ENCODE results near the gene AGPAT4. TPM values are rescaled to one million over a fixed set of nuclear protein-coding genes. Genes with fewer than 3 reads are reported as not detected.
"Not testable (repeated sequence)": the region's sequence is repeated elsewhere in the genome, so short reads cannot be mapped to it uniquely, and the experiment has no call there.

Gene AGPAT4
- total RNA-seq, 2 experiments from 2014 or later = 0.95 to 1.3 TPM

DNA sequence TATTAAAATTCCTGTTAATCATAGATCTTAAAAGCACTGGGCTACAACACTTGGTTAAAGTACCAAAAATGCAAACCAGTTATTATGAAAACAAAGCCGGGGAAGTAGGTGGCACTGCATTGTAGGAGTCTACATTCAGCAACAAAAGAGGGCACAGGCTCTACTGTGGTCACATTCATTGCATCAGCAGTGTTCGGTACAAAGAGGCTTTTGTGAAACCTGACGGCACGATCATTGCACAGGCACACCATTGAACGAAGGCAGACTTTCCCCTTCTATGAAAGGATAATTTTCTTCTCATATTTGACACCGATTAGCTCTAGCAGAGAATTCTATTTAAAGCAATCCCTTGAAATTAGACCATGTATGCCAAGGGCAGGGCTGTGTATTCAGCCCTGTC is 44.6 kb upstream of the AGPAT4 start:
- no TSS peak for BruUV-seq (replicated peaks)
- Histone ChIP-seq H3K4me3 (ENCODE audit: low read depth, low read length, poor library complexity, severe bottlenecking) (no peak overlapping the region), H3K4me1 (ENCODE audit: insufficient read depth, low read length, poor library complexity, severe bottlenecking) (no peaks in the 10 kb centered on the region), H3K79me2 (ENCODE audit: insufficient read depth, low read depth, low read length) (no peaks in the 10 kb centered on the region), H3K4me2 (ENCODE audit: low read length) (no peak overlapping the region), H3K9me2 (ENCODE audit: insufficient read depth, low read length) (no peaks in the 10 kb centered on the region), H2AFZ (ENCODE audit: low read length) (no peak overlapping the region), H3K9me3 (ENCODE audit: low read length) (no peaks in the 10 kb centered on the region), H3K27ac (ENCODE audit: low read depth, low read length, poor library complexity, severe bottlenecking) (no peak overlapping the region), H4K20me1 (ENCODE audit: insufficient read depth, low read length) (no peaks in the 10 kb centered on the region), H3K36me3 (ENCODE audit: insufficient read depth, low read length) (no peaks in the 10 kb centered on the region)
- ChIA-PET CTCF (ENCODE audit: unreplicated experiment) (no interaction called here), POLR2A (no interaction called here)
- intact Hi-C loops (cut with micrococcal nuclease; ENCODE audit: unreplicated experiment) = no loop called here
- TF ChIP-seq CTCF (conservative IDR thresholded peaks at IDR 0.05; ENCODE audit: low read length) = no peak
- TF ChIP-seq EZH2phosphoT487 (IDR thresholded peaks at IDR 0.05; ENCODE audit: borderline replicate concordance, low read depth, low read length) = no peak
- DNase-seq (ENCODE audit: low spot score) = no peak

DNA sequence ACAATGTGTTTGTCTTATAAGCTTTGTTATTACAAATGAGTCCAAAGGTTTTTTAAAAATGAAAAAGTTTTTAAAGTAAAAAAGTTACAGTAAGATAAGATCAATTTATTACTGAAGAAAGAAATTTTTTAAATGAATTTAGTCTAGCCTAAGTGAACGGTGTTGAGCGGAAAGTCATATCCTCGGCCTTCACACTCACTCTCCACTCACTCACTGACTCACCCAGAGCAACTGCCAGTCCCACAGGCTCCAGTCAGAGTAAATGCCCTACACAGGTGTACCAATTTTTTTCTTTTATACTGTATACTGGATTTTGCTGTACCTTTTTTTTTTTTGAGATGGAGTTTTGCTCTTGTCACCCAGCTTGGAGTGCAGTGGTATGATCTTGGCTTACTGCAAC is 42.7 kb upstream of the AGPAT4 start:
- Histone ChIP-seq H4K20me1 (ENCODE audit: insufficient read depth, low read length) (no peaks in the 10 kb centered on the region), H3K4me1 (ENCODE audit: insufficient read depth, low read length, poor library complexity, severe bottlenecking) (no peaks in the 10 kb centered on the region), H3K9me3 (ENCODE audit: low read length) (no peaks in the 10 kb centered on the region), H3K36me3 (ENCODE audit: insufficient read depth, low read length) (no peaks in the 10 kb centered on the region), H2AFZ (ENCODE audit: low read length) (no peak overlapping the region), H3K27ac (ENCODE audit: low read depth, low read length, poor library complexity, severe bottlenecking) (no peak overlapping the region), H3K4me2 (ENCODE audit: low read length) (no peak overlapping the region), H3K79me2 (ENCODE audit: insufficient read depth, low read depth, low read length) (no peaks in the 10 kb centered on the region), H3K4me3 (ENCODE audit: low read depth, low read length, poor library complexity, severe bottlenecking) (no peak overlapping the region), H3K9me2 (ENCODE audit: insufficient read depth, low read length) (no peaks in the 10 kb centered on the region)
- intact Hi-C loops (cut with micrococcal nuclease; ENCODE audit: unreplicated experiment) = no loop called here
- BruUV-seq (replicated peaks) = no TSS peak
- no peak for DNase-seq (ENCODE audit: low spot score)
- ChIA-PET POLR2A (no interaction called here), CTCF (ENCODE audit: unreplicated experiment) (no interaction called here)
- no peak for TF ChIP-seq EZH2phosphoT487 (IDR thresholded peaks at IDR 0.05; ENCODE audit: borderline replicate concordance, low read depth, low read length)
- TF ChIP-seq CTCF (conservative IDR thresholded peaks at IDR 0.05; ENCODE audit: low read length) = no peak

- DNase-seq (ENCODE audit: low spot score); POLR2A ChIA-PET; H3K9me2 ChIP-seq (ENCODE audit: insufficient read depth, low read length); H3K79me2 ChIP-seq (ENCODE audit: insufficient read depth, low read depth, low read length); H3K9me3 ChIP-seq (ENCODE audit: low read length); H3K4me2 ChIP-seq (ENCODE audit: low read length); H3K4me1 ChIP-seq (ENCODE audit: insufficient read depth, low read length, poor library complexity, severe bottlenecking); H3K4me3 ChIP-seq (ENCODE audit: low read depth, low read length, poor library complexity, severe bottlenecking); CTCF ChIA-PET (ENCODE audit: unreplicated experiment); H3K27ac ChIP-seq (ENCODE audit: low read depth, low read length, poor library complexity, severe bottlenecking); BruUV-seq (replicated peaks); H2AFZ ChIP-seq (ENCODE audit: low read length); H4K20me1 ChIP-seq (ENCODE audit: insufficient read depth, low read length); H3K36me3 ChIP-seq (ENCODE audit: insufficient read depth, low read length); intact Hi-C loops (cut with micrococcal nuclease; ENCODE audit: unreplicated experiment): not testable (repeated sequence)
Measured at GRCh38 chr6:161315246-161315917, 41.5 kb upstream of the AGPAT4 start.

- H3K4me2 ChIP-seq (ENCODE audit: low read length); H3K9me2 ChIP-seq (ENCODE audit: insufficient read depth, low read length); POLR2A ChIA-PET; BruUV-seq (replicated peaks); H3K9me3 ChIP-seq (ENCODE audit: low read length); DNase-seq (ENCODE audit: low spot score); H3K4me1 ChIP-seq (ENCODE audit: insufficient read depth, low read length, poor library complexity, severe bottlenecking); H3K27ac ChIP-seq (ENCODE audit: low read depth, low read length, poor library complexity, severe bottlenecking); H3K36me3 ChIP-seq (ENCODE audit: insufficient read depth, low read length); H2AFZ ChIP-seq (ENCODE audit: low read length); H4K20me1 ChIP-seq (ENCODE audit: insufficient read depth, low read length); H3K4me3 ChIP-seq (ENCODE audit: low read depth, low read length, poor library complexity, severe bottlenecking); intact Hi-C loops (cut with micrococcal nuclease; ENCODE audit: unreplicated experiment); CTCF ChIA-PET (ENCODE audit: unreplicated experiment); H3K79me2 ChIP-seq (ENCODE audit: insufficient read depth, low read depth, low read length): not testable (repeated sequence)
Measured at GRCh38 chr6:161314541-161315245, 40.8 kb upstream of the AGPAT4 start.
